Left ventricle myocardium inferior (tissue), 1 donor: Measurements from ENCODE around the gene ASTN2. TPM values are rescaled to one million over a fixed set of nuclear protein-coding genes. Genes with fewer than 3 reads are reported as not detected.

ENCODE experiments used
- DNase-seq: peaks from one replicate; pipeline ENCODE4 v3.0.0-alpha.2; 2020
- H3K27ac ChIP-seq: fragments of 200-600 bp; replicated peaks from 2 replicates; pipeline ENCODE4 v1.8.0; 2021
- H3K27me3 ChIP-seq: fragments of 200-600 bp; 2 replicates; pipeline ENCODE4 v1.8.0; 2021; ENCODE audit warnings: low read depth
- H3K36me3 ChIP-seq: fragments of 200-600 bp; 2 replicates; pipeline ENCODE4 v1.8.0; 2021
- H3K4me1 ChIP-seq: fragments of 200-600 bp; 2 replicates; pipeline ENCODE4 v1.8.0; 2021
- H3K4me3 ChIP-seq: fragments of 200-600 bp; 2 replicates; pipeline ENCODE4 v1.8.0; 2021; ENCODE audit warnings: mild to moderate bottlenecking, moderate library complexity
- H3K9me3 ChIP-seq: fragments of 200-600 bp; replicated peaks from 2 replicates; pipeline ENCODE4 v1.8.0; 2021
- CTCF ChIP-seq: fragments of 200-600 bp; IDR thresholded peaks from 2 replicates; pipeline ENCODE4 v1.8.0; 2021; ENCODE audit warnings: antibody characterized with exemption, mild to moderate bottlenecking, borderline replicate concordance
- intact Hi-C: fragments of 100-400 bp; cut with micrococcal nuclease; formaldehyde crosslinking; loops from one replicate; pipeline ENCODE4 v1.11.0; 2022
- total RNA-seq: library from RNA; stranded (reverse); fragmentation: NEBNext Ultra II Directional; extraction: Animal tissue kit (Norgen Biotek cat#: 25700); gene quantifications from one replicate; pipeline ENCODE4 v1.2.1, GENCODE V29; 2021
- donor health status: DM: no; HTN: yes; CAD: no; lungs with severe emphysema.

The ASTN2 gene
- total RNA-seq, 1 donor from 2014 or later = 6.1 TPM

DNA sequence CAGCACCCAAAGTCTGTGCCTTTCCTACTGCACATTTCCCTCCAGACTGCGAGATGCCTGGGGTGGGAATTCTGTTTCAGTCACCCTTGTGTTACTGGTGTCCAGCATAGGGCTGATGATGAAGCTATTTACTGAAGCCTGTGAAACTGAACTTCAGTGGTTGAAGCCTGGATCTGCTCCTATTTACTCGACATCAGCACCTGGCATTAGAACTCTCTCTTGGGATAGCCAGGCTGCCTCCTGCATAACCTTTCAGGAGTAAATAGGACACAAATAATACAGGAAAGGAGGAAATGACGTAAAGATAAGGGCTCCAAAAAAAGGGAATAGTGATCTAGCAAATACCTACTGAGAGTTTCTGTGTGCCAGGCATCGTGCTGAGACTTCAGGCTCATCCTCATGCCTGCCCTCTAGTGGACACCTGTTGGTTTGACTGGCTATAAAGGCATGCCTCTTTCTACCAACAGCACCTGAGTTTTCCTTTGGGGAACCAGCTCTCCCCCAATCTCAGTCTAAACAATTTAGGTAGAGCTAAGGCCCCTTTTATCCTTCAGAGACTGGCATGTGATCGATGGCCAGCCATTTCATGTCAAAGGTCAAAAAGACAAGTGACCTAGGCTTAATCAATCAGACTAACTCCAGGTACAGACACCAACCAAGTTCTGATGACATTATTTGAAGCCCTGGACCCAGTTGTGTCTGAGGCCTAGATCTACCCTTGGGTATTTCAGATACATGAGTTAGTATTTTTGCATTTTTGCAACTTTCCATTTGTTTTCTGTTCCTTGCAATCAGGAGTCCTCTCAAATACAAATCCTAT is 919.8 kb downstream of the ASTN2 start:
- H3K27me3 ChIP-seq = no peaks in the 10 kb centered on the region
- H3K4me3 ChIP-seq = no peak overlapping the region
- H3K4me1 ChIP-seq = peaks cover 8% of the 10 kb centered on the region
- intact Hi-C loops = no loop called here
- DNase-seq = no peak
- no peak overlapping the region for H3K27ac ChIP-seq
- peak; percentile 76 for TF ChIP-seq CTCF
- no peaks in the 10 kb centered on the region for H3K9me3 ChIP-seq
- H3K36me3 ChIP-seq = no peaks in the 10 kb centered on the region

DNA sequence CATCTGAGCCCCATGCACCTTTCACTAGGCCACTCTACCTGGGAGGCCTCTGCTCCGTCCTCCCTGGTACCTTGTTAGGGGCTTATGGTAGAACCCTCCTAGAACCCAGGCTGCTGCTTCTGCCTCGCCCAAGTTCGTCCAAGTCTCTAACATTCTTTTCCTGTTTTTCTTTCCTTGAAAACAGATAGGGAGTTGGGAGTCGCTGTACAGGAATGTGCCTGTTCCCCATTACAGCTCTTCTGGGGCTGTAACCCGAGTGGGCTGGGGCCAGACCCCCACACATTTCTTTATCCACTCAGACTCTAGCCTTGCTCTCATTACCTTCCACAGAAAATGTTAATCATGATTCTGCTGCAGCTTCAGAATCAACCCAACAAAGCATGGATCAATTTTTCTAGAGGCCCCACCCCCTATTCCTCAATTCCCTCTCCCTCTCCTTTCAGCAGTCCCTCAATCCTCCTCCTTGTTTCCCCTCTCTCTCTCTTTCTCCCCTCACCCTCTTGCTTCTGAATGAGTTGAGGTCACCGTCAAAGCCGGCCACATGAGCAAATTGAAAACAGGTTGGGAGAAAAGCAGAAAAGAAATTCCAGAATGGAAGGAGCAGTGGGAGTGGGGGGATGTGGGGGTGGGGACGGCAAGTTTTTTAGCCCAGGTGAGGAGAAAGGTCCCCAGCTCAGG is 921.5 kb downstream of the ASTN2 start:
- no peaks in the 10 kb centered on the region for H3K9me3 ChIP-seq
- H3K27ac ChIP-seq = no peak overlapping the region
- no peaks in the 10 kb centered on the region for H3K36me3 ChIP-seq
- no peaks in the 10 kb centered on the region for H3K27me3 ChIP-seq
- H3K4me1 ChIP-seq = peaks cover 8% of the 10 kb centered on the region
- no peak for TF ChIP-seq CTCF
- no peak for DNase-seq
- H3K4me3 ChIP-seq = no peak overlapping the region
- intact Hi-C loops = no loop called here

DNA sequence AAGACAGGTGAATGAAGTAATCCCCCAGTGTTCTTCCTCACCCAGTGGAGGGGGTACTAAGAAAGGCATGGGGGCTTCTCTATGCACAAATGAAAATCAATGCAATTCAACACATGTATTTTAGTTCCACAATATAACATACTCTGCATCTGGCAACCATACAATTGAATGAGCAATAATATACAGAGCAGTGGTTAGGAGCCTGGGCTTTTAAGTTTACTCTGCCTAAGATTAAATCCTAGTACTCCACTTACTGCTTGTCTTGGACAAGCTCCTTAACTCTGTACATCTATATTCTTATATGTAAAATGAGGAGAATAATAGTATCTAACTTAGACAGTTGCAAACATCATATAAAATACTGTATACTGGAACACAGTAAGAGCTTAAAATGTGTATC is 923.2 kb downstream of the ASTN2 start:
- no peak for DNase-seq
- H3K27me3 ChIP-seq = no peaks in the 10 kb centered on the region
- H3K27ac ChIP-seq = no peak overlapping the region
- H3K9me3 ChIP-seq = no peaks in the 10 kb centered on the region
- no peak for TF ChIP-seq CTCF
- no peaks in the 10 kb centered on the region for H3K4me1 ChIP-seq
- no peaks in the 10 kb centered on the region for H3K36me3 ChIP-seq
- intact Hi-C loops = no loop called here
- H3K4me3 ChIP-seq = no peak overlapping the region

GRCh38 chr9:116491219-116491618 is 923.6 kb downstream of the ASTN2 start:
- intact Hi-C loops = no loop called here
- H3K9me3 ChIP-seq = no peaks in the 10 kb centered on the region
- no peak overlapping the region for H3K4me3 ChIP-seq
- H3K27ac ChIP-seq = no peak overlapping the region
- no peaks in the 10 kb centered on the region for H3K27me3 ChIP-seq
- no peak for DNase-seq
- H3K36me3 ChIP-seq = no peaks in the 10 kb centered on the region
- H3K4me1 ChIP-seq = no peaks in the 10 kb centered on the region
- no peak for TF ChIP-seq CTCF

GRCh38 chr9:116490321-116490720 is 924.5 kb downstream of the ASTN2 start:
- Histone ChIP-seq H3K36me3 (no peaks in the 10 kb centered on the region), H3K4me3 (no peak overlapping the region), H3K4me1 (no peaks in the 10 kb centered on the region), H3K27ac (no peak overlapping the region), H3K27me3 (no peaks in the 10 kb centered on the region), H3K9me3 (no peaks in the 10 kb centered on the region)
- no peak for DNase-seq
- intact Hi-C loops = no loop called here
- TF ChIP-seq CTCF = no peak
